Measurements from ENCODE around the gene TRPM2.
A peak's percentile ranks its signal among the peaks of the same experiment; 100 is the strongest.
"Not testable (repeated sequence)": the region's sequence is repeated elsewhere in the genome, so short reads cannot be mapped to it uniquely, and the experiment has no call there.

TRPM2 gene

GRCh38 chr21:44357064-44357837 is 3.8 kb downstream of the TRPM2 start:
- TF ChIP-seq, protein P1, sequence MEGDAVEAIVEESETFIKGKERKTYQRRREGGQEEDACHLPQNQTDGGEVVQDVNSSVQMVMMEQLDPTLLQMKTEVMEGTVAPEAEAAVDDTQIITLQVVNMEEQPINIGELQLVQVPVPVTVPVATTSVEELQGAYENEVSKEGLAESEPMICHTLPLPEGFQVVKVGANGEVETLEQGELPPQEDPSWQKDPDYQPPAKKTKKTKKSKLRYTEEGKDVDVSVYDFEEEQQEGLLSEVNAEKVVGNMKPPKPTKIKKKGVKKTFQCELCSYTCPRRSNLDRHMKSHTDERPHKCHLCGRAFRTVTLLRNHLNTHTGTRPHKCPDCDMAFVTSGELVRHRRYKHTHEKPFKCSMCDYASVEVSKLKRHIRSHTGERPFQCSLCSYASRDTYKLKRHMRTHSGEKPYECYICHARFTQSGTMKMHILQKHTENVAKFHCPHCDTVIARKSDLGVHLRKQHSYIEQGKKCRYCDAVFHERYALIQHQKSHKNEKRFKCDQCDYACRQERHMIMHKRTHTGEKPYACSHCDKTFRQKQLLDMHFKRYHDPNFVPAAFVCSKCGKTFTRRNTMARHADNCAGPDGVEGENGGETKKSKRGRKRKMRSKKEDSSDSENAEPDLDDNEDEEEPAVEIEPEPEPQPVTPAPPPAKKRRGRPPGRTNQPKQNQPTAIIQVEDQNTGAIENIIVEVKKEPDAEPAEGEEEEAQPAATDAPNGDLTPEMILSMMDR (IDR thresholded peaks at IDR 0.05) = no peak
- DNase-seq (ENCODE audit: low spot score) = no peak
- Histone ChIP-seq H3K4me3 (no peak overlapping the region), H3K27ac (no peak overlapping the region)

- no peak for DNase-seq (ENCODE audit: low spot score)
- no peak overlapping the region for H3K27ac ChIP-seq
Measured at GRCh38 chr21:44359396-44359795, 6.0 kb downstream of the TRPM2 start.

GRCh38 chr21:44360159-44360558 is 6.7 kb downstream of the TRPM2 start:
- TF ChIP-seq, protein P1 (IDR thresholded peaks at IDR 0.05) = no peak
- H3K27ac ChIP-seq = no peak overlapping the region
- no peak for DNase-seq (ENCODE audit: low spot score)
- no peak overlapping the region for H3K4me3 ChIP-seq

More at GRCh38 chr21:44359396-44359795, 6.0 kb downstream of the TRPM2 start:
- TF ChIP-seq, protein P1 (IDR thresholded peaks at IDR 0.05) = no peak
- H3K4me3 ChIP-seq = no peak overlapping the region

DNA sequence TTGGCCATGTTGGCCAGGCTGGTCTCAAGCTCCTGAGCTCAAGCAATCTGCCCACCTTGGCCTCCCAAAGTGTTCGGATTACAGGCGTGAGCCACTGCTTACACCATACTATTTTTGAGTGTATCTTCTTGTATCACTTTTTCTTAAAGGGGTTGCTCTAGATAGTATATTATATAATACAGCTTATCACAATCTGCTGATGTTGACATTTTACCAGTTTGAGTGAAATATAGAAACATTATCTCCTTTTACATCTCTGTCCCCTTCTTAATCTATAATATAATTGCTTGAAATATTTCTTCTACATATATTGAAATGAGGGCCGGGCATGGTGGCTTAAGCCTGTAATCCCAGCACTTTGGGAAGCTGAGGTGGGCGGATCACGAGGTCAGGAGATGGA is 8.5 kb downstream of the TRPM2 start:
- DNase-seq (ENCODE audit: low spot score); H3K27ac ChIP-seq; H3K4me3 ChIP-seq: not testable (repeated sequence)

DNA sequence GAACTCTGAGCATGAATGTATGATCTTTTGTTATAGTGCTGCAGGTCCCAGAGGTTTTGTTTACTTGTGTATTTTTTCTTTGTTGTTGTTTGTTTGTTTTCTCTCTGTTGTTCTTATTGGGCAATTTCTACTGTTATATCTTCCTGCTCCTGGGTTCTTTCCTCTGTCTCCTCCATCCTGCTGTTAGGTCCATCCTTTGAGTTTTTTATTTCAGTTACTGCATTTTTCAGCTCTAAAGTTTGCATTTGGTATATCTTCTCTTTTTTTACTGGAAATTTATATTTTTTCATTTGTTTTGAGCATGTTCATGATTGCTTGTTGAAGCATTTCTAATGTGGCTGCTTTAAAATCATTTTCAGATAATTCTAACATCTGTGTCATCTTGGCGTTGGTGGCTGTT is 9.9 kb downstream of the TRPM2 start:
- no peak for DNase-seq (ENCODE audit: low spot score)
- TF ChIP-seq, protein P1 (IDR thresholded peaks at IDR 0.05) = no peak
- Histone ChIP-seq H3K27ac (no peak overlapping the region), H3K4me3 (no peak overlapping the region)

GRCh38 chr21:44364151-44365053 is 11.0 kb downstream of the TRPM2 start:
- no peak overlapping the region for H3K27ac ChIP-seq
- DNase-seq (ENCODE audit: low spot score) = peak; percentile 65
- TF ChIP-seq, protein P1 (IDR thresholded peaks at IDR 0.05) = no peak
- no peak overlapping the region for H3K4me3 ChIP-seq

DNA sequence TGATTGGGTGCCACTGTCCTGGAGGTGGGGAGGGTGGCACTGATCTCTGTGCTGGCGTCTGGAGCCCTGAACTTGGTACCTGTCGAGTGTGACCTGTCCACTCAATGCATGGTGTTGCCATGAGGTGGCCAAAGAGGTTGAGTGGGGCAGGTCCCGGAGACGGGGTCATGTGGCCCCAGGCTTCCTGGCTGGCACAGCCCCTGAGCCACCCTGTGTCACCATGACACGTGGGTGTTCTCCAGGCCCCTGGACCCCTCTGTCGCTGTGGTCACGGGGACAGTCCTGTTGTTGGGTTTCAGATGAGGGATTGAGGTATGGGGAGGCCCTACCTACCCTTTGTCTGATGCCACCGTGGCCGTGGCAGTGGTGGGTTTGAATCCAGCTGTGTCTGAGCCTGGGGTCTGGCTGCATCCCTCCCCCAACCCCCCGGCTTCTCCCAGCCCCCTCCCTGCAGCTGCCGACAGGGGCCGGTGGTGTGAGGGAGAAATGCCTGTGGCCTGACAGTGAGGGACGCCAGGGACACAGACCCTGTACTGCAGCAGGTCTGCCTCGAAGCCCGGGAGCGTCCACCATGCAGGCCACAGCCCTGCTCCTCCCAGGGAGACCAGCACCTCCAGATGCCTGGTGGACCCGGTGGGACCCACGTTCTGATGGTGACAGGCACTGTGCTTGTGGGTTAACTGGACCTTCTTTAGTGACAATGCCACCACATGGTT is 12.0 kb downstream of the TRPM2 start:
- H3K27ac ChIP-seq = no peak overlapping the region
- no peak overlapping the region for H3K4me3 ChIP-seq
- DNase-seq (ENCODE audit: low spot score) = peak; percentile 71
- TF ChIP-seq, protein P1 (IDR thresholded peaks at IDR 0.05) = no peak

Data from coronary artery (tissue), 2 donors.